Heart right ventricle (tissue), 16 donors: ENCODE results near the gene LASP1NB.

ENCODE experiments used
- ATAC-seq, 8 donors: fragments of 200-7000 bp; cut with Tn5 transposase; one replicate each; pipeline ENCODE4 v1.9.1; 2020; ENCODE audit warnings: mild to moderate bottlenecking in 8 of 8, moderate library complexity in 8 of 8, moderate number of reproducible peaks in 1 of 8
- DNase-seq, 2 donors: peaks; one replicate each; pipeline ENCODE4 v3.0.0-alpha.2; 2020
- H3K27ac ChIP-seq, 10 donors: fragments of 200-600 bp; sonication (generic) in 2 of 10; one replicate each; pipeline versions ENCODE4 v1.5.0 to v1.8.0; 2020 to 2022; ENCODE audit warnings: mild to moderate bottlenecking in 3 of 10
- H3K27me3 ChIP-seq, 7 donors: fragments of 200-600 bp; one replicate each; pipeline ENCODE4 v1.8.0; 2021 to 2022; ENCODE audit warnings: mild to moderate bottlenecking in 2 of 7
- H3K36me3 ChIP-seq, 9 donors: fragments of 200-600 bp; sonication (generic) in 1 of 9; one replicate each; pipeline versions ENCODE4 v1.5.0 to v1.8.0; 2020 to 2022; ENCODE audit warnings: mild to moderate bottlenecking in 2 of 9
- H3K4me1 ChIP-seq, 9 donors: fragments of 200-600 bp; sonication (generic) in 1 of 9; one replicate each; pipeline versions ENCODE4 v1.5.0 to v1.8.0; 2020 to 2022; ENCODE audit warnings: mild to moderate bottlenecking in 4 of 9
- H3K4me3 ChIP-seq, 10 donors: fragments of 200-600 bp; sonication (generic) in 2 of 10; one replicate each; pipeline versions ENCODE4 v1.5.0 to v1.8.0; 2020 to 2022; ENCODE audit warnings: mild to moderate bottlenecking in 7 of 10, moderate library complexity in 2 of 10
- H3K9me3 ChIP-seq, 11 donors: fragments of 200-600 bp in 10 of 11; sonication (generic) in 2 of 11; one replicate each; pipeline versions ENCODE4 v1.5.0 to v1.8.0; 2013 to 2022; ENCODE audit warnings: mild to moderate bottlenecking in 2 of 11, control low read depth in 1 of 11, moderate library complexity in 1 of 11
- CTCF ChIP-seq, 9 donors: fragments of 200-600 bp; sonication (generic) in 2 of 9; IDR thresholded peaks; one replicate each; pipeline versions ENCODE4 v1.5.0 to v1.8.0; 2021 to 2022; ENCODE audit warnings: antibody characterized with exemption in 9 of 9, mild to moderate bottlenecking in 5 of 9, moderate library complexity in 1 of 9
- WGBS, 2 donors: extraction: QIAGEN DNeasy Blood & Tissue Kit; methylation state at CpG; one replicate each; pipeline ENCODE4 v1.1.7; 2013; ENCODE audit warnings: inconsistent platforms in 1 of 2; 5-methylcytosine and 5-hydroxymethylcytosine counted together
- intact Hi-C, 10 donors: fragments of 100-400 bp; cut with DNase I; formaldehyde crosslinking; loops; one replicate each; pipeline versions ENCODE4 v1.11.1 to v1.14.2; 2022
- donor health status: Arrhythmogenic right ventricular cardiomyopathy.
- donor health status: ischemic (EF 13 %, LVEDD 7.1; RV severe dilation, severe dysfunction).
- donor health status: healthy with polysubstance abuse.
- donor health status: DM: no; HTN: yes; CAD: no.
- donor health status: DM: no; HTN: no; CAD: no.
- donor health status: ischemic (EF 25% LVEDD 6.9; RV normal size, moderate dysfunction).
- donor health status: ischemic (EF 25% LVEDD 5.7; RV mildly dilated, moderate dysfunction).
- donor health status: healthy.
- donor health status: DM: yes; HTN: yes; CAD: no.
- donor health status: Ischemic cardiomyopathy.
- donor health status: ischemic (EF 35%, LVEDD 5.7; RV mildly dilated, moderate dysfunction).
- donor health status: nonischemic (EF 11% LVEDD 7.7; RV severe dilation, severe dysfunction).
- donor health status: DM: yes; HTN: yes; CAD: no.
- donor health status: PGD.
- donor health status: ischemic (EF 29% LVEDD 5.4; RV normal size, mild dysfunction).
- donor health status: nonischemic (EF 23%, LVEDD 6.1; RV moderate dilation, normal function).

LASP1NB gene

GRCh38 chr17:38925263-38925995, at the start of gene LASP1NB:
LASP1NB (plus strand) TSS chr17:38925614.
- H3K27ac ChIP-seq: peak within 1 kb of the TSS in 8 of 10 donors; percentile 20 to 69 (median 48)
- no peaks in the 10 kb centered on the region for H3K9me3 ChIP-seq
- H3K36me3 ChIP-seq: peaks cover 0 to 9% (median 0%) of the 10 kb centered on the region in 9 donors
- intact Hi-C loops: no loop called here
- H3K27me3 ChIP-seq: no peaks in the 10 kb centered on the region
- 48 to 50% methylated on average over 14 of the region's 14 CpGs for WGBS, 2 donors
- H3K4me3 ChIP-seq: peak within 1 kb of the TSS in 6 of 10 donors; percentile 12 to 45 (median 24)
- DNase-seq: peak; percentile 50 to 81
- peaks cover 7 to 57% (median 41%) of the 10 kb centered on the region in 9 donors for H3K4me1 ChIP-seq
- ATAC-seq: peak in 5 of 8 donors; percentile 35 to 52 (median 44)
- TF ChIP-seq CTCF (IDR thresholded peaks at IDR 0.05): no peak

DNA sequence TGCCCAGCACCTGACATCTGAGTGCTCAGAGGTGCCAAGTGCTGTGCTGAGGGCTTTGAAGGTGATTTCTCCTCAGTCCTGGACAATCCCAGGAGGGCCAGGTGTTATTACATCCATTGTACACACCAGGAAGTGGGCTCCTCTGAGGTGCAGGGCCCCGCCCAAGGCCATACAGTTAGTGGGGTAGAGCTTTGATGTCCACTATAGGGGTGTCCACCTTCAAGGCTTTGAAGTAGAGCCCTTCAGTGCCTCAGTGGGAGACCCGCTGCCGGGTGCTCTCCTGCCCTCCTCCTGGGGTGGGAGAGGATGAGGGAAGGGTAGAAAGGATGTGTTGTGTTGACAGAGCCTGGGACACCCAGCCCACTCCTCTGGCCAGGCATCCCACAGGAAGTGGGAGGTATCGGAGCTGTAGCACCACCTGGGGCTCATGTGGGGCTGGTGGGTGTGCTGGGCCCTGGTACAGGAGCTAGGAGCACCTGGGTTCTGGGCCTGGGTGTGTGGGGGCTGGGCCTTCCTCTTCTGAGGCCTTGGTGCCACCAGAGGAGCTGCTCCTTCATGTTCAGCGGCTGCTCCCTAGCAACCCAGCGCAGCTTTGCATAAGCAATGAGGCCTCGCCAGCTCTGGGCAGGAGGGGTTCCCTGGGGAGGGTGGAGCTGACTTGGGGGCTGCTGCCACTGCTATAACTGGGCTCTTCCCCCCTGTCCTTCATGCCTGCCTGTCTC, 48.1 kb upstream of the LASP1NB start:
- 63 to 69% methylated on average over 7 of the region's 7 CpGs for WGBS, 2 donors
- H3K4me1 ChIP-seq: peaks cover 46 to 99% (median 93%) of the 10 kb centered on the region in 9 donors
- H3K27ac ChIP-seq: peak overlapping the region in 7 of 10 donors; percentile 3 to 70 (median 34)
- no peaks in the 10 kb centered on the region for H3K27me3 ChIP-seq
- peaks cover 0 to 78% (median 4%) of the 10 kb centered on the region in 9 donors for H3K36me3 ChIP-seq
- intact Hi-C loops: loop anchor here in 2 of 10 donors (10.0 kb wide), 2 partner anchors 88 to 278 kb away; partner anchors contain the start of genes FBXO47 (in 1 of the 2) and PLXDC1 (in 1 of the 2)
- TF ChIP-seq CTCF (IDR thresholded peaks at IDR 0.05): no peak
- DNase-seq (no peak), ATAC-seq (no peak)
- no peaks in the 10 kb centered on the region for H3K9me3 ChIP-seq
- no peak overlapping the region for H3K4me3 ChIP-seq

GRCh38 chr17:38879878-38880665, 45.3 kb upstream of the LASP1NB start:
- TF ChIP-seq CTCF (IDR thresholded peaks at IDR 0.05): no peak
- intact Hi-C loops: loop anchor here in 3 of 10 donors (2.0 to 10.0 kb wide), 3 partner anchors 43 to 275 kb away; partner anchors contain the start of genes FBXO47 (in 1 of the 3) and PLXDC1 (in 1 of the 3)

More at GRCh38 chr17:38879878-38880665, 45.3 kb upstream of the LASP1NB start:
- peak in 7 of 8 donors; percentile 32 to 65 (median 52) for ATAC-seq
- DNase-seq: peak; percentile 32 to 55
- Histone ChIP-seq H3K36me3 (peaks cover 0 to 76% (median 4%) of the 10 kb centered on the region in 9 donors), H3K27ac (peak overlapping the region; percentile 33 to 81 (median 68)), H3K4me1 (peaks cover 46 to 97% (median 93%) of the 10 kb centered on the region in 9 donors), H3K9me3 (no peaks in the 10 kb centered on the region), H3K4me3 (peak overlapping the region in 6 of 10 donors; percentile 0 to 19 (median 5)), H3K27me3 (no peaks in the 10 kb centered on the region)
- WGBS, 2 donors: 16 to 18% methylated on average over 6 of the region's 6 CpGs
